Forelimb muscle (tissue), 1 donor: ENCODE measurements around the gene FNDC5. TPM values are rescaled to one million over a fixed set of nuclear protein-coding genes. Genes with fewer than 3 reads are reported as not detected.

Experiments
- DNase-seq: peaks from one replicate; pipeline ENCODE4 v3.0.0-alpha.2; 2013; ENCODE audit warnings: low read depth
- polyA plus RNA-seq: library from polyadenylated mRNA; unstranded; fragments of 120-200 nt; gene quantifications from one replicate; pipeline ENCODE4 v1.2.1, GENCODE V29; 2013; ENCODE audit not compliant: insufficient read length

Gene FNDC5
- polyA plus RNA-seq, 1 donor: 194 TPM

GRCh38 chr1:32884032-32884372 lies 13.3 kb upstream of the FNDC5 start:
- DNase-seq: no peak

DNA sequence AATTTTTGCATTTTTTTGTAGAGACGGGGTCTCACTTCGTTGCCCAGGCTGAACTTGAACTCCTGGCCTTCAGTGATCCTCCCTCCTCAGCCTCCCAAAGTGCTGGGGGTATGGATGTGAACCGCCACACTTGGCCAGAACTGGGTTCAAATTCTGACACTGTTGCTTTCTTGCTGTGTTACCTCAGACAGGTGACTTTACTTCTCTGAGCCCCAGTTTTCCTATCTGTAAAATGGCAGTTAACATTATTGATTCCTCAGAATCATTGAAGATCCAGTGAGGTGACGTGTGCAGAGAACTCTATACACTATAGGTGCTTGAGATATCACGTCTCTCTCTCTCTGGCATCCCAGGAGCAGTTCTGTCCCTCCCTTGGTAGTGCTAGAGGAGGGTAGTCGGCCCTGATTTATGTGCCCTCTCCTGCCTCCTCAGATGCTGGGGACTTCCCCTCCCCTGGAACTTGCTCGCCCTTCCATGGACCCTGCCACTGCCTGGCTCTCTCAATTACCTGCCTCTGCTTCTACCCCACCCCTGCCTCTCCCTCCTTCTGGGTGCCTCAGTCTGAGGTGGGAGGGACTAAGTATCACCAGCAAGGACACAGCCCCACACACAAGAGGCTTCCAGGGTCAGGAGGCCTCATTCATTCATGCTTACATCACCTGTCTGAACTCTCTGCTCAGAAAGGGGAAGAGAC lies 12.8 kb upstream of the FNDC5 start:
- no peak for DNase-seq

DNA sequence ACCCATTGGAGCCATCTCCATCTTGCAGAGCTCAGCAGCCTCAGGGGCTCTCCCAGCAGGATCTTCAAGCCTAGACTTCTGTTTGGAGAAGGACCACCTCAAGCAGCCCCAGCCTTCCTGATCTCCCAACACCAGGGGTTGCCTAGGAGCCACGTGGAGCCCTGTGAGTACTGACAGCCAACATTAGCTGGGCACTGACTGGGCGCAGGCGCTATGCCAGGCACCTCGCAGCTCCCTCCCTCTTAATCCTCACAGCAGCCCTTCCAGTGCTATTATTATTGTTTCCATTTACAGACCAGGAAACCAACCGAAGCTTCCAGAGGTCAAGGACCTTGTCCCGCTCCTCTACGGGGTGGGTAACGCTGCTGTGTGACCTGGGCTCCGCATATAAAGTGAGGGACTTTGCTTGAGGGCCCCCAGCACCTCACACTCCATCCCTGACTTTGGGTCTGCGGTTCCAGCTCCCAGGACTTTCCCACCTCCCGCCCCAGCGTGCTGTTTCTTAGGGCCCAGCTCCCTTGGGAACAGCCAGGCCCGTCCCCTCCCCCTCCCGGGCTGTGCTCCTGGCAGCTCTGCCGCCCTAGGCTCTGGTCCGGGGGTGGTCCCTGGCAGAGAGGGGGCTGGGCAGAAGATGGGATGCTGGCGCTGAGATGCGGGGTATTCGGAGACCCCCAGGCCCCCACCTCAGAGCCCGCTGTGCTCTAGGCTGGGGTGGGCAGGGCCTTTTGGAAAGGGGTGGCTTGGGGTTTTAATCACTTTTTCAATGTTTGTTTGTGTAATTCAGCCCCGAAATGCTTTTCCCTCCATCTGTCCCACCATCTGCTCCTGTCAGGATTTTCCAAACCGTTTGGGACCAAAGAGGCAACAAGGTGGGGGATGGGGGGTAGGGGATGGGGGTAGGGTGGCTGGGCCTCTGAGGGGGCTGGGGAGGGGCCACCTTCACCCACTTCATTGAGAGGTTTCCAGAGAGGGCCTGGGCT lies 11.4 kb upstream of the FNDC5 start:
- no peak for DNase-seq

DNA sequence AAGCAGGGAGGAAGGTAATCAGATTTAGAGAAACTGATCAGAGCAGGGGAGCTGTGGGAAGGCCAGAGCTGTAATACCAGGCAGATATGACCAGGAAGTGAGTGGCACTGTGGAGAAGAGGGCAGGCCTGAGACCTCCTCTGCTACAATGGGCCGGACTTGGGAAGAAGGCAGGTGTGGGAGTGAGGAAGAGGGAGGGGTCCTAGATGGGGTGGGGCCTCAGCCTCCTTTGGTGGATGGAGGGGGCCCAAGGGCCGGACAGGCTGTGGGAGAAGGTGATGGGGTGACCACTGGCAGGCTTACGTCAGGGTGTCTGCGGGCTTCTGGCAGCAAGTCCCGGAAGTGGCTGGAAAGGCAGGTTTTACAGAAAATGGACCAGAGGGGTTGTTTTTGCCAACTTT lies 10.6 kb upstream of the FNDC5 start:
- DNase-seq: no peak

- no peak for DNase-seq
Measured at GRCh38 chr1:32878637-32879041, 7.9 kb upstream of the FNDC5 start.

DNA sequence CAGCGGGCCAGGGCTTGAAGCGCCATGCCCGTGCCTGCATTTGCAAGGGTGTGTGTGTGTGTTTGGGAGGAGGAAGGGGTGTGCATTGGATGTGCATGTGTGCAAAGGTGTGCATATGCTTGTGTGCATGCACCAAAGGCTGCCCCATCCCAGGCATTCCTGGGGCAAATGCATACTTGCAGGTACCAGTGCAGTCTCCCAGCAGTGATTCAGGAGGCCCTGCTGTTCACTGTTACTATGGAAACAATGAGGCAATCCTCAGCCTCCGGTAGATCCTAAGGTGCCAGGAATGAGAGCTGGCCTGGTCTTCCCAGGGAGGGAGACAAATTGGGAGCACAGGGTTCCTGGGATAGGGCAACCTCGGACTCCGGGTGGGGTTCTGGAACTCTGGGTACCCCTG lies 7.5 kb upstream of the FNDC5 start:
- no peak for DNase-seq

GRCh38 chr1:32877211-32878110 lies 6.7 kb upstream of the FNDC5 start:
- DNase-seq: no peak

DNA sequence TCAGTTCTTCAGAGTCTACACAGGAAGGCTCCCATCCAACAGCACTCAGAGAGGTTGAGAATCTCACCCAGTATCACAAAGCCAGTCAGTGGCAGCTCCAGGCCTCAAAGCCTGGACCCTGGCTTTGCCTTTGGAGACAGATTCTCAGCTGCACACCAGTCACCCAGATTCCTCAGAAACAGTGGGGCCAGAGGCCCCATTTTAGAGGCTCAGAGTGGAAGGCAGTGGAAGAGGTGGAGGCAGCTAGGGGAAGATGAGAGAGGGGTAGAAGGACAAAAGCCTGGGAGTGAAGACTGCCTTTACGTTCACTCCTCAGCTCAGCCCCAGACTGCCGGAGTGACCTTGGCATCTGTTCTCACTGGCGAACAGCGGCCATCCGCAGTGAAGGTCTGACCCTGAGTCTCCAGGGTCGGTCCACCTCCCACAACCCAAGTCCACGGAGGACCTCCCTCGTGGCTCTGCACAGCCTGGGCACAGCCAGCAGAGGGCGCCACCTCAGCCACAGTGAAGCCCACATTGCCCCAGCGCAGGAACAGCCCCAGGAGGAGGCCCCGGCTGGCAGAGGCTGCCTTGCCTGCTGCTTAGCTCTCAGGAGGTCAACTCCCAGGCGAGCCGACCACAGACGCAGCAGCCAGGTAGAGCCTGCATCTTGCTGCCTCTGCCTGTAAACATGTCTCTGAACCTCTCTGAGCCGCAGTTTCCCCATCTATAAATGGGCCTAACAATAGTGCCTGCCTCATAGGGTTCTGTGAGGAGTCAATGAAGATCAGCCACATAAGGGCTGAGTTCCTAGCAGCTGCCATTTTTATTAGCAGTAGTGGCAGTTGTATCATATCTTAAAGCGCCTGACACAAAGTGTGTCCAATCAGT lies 5.9 kb upstream of the FNDC5 start:
- no peak for DNase-seq

DNA sequence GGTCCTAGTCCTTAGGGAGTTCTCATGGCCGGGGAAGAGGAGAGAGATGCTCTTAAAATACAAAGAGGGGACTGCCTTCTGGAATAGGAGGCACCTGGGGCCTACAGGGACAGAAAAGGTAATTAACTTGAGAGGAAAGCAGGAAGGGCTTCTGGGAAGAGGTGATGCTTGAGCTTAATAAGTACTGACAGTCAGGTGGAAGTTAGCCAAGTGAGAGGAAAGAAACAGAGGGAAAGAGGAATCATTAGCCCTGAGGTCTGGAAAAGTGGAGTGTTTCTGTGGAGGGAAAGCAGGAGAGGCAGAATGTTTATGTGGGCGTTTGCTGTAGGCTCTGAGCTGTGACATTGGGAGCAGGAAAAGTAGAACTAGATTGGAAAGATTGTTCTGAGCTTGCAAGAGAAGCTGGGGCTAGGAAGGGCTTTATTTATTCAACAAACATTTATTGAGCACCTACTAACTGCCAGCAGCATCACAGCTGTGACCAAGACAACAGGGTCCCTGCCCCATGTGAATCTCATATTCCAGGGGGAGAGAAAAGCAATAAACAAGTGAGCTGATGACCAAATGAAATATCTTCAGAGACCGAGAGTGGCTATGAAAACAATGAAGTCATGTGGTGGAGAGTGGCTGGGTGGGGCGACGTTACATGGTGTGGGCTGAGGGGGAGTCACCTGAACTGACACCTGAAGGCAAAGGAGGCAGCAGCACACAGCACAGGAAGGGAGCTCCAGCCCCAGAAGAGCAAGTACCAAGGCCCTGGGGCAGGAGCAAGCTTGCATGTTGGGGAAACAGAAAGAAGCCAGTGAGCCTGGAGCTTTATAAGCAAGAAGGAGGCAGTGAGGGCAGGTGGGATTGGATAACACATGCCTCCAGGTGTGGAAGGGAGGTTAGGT lies 4.4 kb upstream of the FNDC5 start:
- DNase-seq: no peak

DNA sequence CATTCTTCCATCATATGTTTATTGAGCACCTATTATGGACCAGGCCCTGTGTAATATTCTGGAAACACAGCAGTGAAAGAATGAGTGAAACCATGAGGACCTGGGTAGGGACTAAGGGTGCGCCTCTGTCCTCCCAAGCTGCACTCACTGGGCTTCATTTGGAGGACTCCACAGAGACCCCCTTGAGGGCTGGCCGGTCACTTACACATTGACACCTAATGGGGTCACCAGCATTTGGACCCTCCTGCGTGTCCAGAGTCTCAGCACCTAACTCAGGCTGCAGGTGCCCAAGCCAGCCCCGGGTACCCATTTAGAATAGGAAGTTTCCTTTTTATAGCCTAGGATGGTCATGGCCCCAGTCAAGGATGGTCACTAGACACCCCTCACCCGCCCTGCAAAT lies 2.8 kb upstream of the FNDC5 start:
- no peak for DNase-seq

DNA sequence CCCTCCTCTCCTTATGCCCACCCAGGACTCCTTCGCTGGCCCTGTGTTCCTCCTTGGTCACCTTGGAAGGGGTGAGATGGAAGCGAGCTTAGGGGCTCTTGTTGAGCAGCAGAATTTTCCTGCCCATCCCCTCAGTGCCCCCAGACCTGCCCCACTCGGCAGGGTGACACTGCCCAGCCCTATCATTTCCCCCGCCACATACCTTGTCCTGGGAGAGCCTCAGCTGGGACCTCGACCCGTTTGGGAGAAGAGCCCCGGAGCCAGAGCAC lies 1.4 kb upstream of the FNDC5 start:
- no peak for DNase-seq

DNA sequence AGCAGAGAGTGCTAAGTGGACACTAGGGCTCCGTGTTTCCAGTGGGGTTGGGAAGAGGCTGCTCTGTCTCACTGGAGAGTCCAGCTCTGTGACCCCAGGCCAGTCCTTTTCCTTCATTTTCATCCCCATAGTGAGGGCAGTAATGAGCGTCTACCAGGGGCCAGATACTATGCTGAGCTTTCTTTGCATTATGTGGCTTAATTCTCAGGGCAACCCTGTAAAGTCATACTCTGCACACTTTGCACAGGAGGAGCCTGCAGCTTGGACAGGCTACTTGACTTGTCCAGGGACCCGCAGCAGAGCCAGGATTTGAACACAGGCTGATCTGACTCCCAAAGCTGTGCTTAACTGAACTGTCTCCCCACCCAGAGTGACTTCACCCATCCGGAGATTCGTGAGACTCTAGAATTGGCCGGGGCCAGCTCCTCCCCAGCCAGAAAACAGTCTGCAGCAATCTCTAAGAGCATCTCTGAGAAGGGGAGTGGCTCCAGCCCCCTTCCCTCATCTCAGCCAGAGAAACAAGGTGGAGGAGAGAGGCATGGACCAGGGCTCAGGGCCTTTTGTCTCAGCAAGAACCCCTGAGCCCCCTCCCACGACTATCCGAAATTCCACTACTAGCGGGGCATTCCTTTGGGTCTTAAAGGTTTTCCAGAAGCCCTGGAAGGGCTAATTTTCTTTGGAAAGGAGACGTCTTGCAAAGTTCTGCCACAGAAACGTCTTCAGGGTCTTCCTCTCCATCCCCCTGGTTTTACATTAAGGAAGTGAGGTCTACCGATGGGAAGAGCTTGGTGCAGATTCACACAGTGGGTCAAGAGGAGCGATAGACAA lies 866 bp upstream of the FNDC5 start:
- peak; percentile 62 for DNase-seq

GRCh38 chr1:32869923-32870614 lies 643 bp downstream of the FNDC5 start:
- no peak for DNase-seq

DNA sequence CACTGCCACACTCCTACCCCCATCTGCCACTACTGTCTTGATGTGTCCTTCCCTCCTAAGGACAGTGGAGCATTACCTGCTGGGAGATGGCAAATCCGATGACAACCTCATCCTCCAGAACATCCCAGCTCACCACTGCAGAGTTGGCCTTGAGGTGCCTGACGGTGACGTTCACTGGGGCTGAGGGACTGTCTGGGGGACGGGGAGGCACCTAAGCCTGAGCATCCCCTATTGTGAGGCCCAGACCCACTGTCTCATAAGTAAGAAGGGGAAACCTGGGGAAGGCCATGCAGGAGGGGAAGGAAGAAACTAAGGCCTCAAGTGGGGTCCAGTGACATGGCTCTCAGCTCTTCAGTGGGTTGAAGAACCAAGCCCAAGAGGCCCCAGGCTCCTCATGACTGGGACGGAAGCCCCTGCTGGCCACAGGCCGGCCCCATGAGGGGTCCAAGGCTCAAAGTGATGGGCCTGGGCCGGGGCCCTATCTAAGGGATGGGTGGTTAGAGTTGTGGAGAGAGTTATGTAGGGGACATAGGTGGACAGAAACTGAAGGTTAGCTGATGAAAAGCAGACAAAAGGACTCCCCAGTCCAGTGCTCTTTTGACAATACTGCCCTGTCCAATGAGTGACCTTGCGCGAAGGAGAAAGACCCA lies 1.8 kb downstream of the FNDC5 start:
- DNase-seq: no peak

GRCh38 chr1:32868085-32868484 lies 2.6 kb downstream of the FNDC5 start:
- no peak for DNase-seq

DNA sequence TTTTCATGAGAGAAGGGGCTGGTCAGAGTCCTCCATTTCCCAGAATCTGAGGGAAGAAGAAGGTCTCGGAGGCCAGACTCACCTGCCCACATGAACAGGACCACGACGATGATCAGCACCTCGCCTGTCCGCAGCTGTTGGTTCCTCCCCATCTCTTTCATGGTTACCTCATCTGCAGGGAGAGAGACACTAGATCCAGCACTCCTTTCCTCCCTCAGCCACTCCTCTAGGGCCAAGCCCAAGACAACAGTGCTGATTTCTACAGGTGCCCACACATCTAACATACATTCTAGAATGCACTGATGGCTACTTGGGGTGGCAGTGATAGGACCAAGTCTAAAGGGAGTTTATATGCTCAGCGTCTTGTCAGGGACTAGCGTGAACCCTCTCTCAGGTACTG lies 3.0 kb downstream of the FNDC5 start:
- no peak for DNase-seq

GRCh38 chr1:32867151-32867550 lies 3.6 kb downstream of the FNDC5 start:
- DNase-seq: no peak
